IPS DF 19.7 (cell line): ENCODE results near the gene RHBDD1.

Experiments
- DNase-seq: peaks from one replicate; pipeline ENCODE4 v3.0.0-alpha.2; 2013; ENCODE audit warnings: low read depth, low spot score

The RHBDD1 gene

DNA sequence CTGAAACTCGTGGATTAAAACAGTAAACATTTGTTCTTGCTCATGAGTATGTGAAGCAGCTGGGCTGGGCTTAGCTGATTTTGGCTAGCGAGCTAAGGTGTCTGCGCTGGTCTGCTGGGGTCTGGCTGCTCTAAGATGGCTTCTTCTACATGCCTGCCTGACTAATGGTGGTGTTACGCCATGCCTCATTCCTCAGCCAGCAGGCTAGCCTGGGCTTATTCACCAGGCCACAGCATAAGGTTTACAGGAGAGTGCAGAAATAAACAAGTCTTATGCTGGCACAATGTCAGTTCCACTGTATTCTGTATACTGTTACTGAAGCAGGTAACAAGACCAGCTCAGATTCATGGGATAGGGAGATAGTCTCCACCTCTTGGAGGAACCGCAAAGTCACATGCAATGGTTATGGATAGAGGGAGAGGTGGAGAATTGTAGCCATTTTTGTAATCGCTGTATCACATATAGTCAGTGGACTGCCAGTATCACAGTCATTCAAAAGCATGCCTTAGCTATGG lies 80.0 kb downstream of the RHBDD1 start:
- no peak for DNase-seq

DNA sequence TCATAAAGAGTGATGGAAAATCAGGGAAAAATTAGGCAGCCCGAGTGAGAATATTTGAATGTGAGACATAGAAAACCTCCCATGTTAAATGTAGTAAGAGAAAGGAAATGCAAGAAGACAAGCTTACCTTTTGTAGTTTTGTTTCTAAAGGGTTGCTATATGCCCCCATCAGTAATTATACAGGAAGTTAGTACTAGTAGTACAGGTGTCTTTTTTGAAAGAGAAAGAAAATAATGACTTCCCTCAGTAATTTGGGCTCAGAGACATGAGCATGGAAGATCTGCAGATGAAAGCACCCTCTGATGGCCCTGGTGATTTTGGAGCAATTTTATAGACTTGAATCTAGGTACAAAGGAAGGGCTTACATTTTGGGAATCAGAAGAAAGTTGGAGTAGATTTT lies 80.8 kb downstream of the RHBDD1 start:
- DNase-seq = no peak

DNA sequence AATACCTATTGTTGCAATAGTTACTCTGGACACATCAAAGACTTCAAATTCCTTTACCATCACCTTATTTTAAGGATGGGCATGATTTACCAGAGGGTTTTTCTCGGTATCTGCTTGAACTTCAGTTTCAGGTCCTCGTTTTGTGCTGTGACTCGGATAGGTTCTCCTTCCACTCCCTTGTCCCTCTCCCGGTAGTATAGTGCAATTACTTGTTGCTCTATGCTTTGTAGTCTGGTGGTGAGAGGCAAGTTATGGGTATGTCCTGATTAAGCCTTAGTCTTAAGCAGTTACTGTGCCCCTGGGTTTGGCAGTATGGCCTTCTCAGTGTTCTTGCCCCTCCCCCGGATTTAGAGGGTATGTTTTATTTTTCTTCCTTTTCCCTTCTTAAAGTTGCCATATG lies 96.6 kb downstream of the RHBDD1 start:
- DNase-seq = no peak

DNA sequence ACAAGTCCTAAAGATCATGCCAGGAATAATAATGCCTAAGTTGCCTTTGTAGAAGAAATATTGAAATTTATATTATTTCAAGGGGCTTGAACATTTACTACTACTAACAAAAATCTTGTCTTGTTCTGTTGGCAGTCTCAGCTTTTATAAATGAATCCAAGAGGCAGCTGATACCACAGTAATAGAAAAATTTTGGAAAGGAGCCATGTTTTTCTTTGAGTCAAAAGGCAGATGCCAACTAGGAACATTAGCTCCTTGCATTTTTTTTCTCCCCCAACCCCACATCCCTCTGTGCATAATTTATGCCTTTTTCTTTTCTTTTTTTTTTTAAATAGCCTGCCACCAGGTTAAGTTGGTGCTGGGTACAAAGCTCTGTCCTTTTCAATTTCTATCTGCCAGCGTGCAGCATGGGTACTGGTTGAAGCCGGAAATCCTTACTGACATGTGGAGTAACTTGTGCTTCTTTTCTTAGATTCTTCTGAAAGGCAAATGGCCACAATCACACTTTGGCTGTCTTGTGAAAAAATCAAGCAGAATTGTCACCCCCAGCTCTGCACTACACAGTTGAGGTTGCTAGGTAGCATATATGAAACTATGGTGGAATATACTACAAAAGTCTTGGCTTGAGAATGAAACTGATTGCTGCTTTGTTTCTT lies 98.8 kb downstream of the RHBDD1 start:
- no peak for DNase-seq

DNA sequence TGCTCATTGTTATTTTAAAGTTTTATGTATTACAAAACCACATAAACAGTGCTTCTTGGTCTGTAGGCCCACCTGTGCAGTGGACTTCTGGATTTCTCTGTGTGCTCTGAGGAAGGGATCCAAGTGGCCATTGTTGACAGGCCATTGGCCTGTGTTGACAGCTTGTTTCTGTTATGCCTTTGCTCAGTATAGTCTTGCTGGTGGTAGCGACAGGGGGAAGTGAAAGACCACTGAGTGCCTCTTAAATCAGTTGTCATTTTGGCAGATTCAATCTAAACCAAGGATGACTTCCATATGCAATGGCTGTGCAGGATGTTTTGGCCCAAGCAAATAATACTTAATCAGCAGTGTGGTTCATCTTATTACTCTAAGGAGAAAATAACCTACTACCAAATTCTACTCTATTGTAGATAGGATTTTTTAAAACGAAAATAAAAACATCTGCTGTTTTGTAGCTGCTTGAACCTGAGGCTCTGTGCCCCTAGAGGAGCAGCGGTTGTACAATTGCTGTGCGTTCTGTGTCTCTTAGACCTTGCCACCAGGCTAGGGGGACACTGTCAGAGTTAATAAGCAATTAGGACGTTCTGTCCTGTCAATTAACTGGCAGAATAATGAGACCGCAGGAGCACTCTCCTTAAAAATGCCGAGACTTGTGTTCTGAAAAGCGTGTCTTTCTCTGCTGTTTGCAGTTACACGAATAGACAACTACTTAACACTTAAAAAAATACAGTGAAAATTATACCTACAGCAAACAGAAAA lies 108.2 kb downstream of the RHBDD1 start:
- no peak for DNase-seq

DNA sequence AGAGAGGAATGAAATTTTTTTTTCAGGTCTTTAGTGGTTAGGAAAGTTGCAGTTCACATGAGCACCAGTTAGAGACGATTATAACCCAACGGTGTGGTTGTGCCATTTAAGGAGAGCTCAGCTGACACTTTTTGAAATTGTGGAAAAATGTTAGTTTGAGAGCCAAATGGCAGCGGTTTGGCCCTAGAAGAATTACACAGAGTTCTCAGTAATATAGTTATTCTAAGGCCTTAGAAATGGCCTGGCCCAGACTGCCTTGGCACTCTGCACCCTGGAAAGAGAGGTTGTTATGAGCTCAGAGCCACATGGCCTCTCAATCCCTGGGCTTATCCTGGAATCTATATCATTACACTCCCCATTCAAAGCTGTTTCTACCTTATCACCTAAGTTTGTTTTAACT lies 117.4 kb downstream of the RHBDD1 start:
- DNase-seq = no peak

DNA sequence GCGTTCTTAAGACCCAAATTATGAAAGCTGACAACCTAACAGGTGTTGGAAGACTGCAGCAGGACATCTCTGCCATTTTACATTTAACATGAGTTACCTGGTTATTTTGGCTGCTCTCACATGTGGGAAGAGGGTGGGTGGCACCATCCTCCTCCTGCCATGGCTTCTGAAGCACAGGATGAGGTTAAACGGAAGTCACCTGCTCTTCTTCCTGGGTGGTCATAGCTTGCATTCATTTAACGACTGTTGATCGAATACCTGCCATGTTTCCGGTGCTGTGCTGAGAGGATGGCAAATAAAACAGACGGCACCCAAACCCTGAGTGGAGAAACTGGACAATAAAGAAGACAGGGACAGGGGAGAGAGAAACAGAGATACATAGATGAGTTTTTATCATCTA lies 118.0 kb downstream of the RHBDD1 start:
- DNase-seq = no peak

DNA sequence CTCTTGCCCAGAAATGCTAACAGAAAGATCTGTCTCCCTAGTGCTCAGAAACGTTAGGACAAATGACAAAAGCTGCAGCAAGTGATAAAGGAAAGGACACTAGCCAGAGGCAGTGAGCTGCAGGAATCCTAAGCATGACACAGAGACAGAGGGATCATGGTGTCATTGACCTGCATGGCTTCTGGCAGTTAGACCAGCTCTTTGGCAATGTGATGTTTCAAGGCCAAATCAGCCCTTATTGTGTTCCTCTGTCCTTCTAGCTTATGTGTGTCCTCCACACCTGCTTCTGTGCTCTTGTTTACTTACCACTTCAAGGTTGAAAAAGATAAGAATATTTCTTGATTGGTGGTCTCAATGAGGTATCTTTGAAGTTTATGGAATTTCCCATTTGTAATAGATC lies 120.8 kb downstream of the RHBDD1 start:
- DNase-seq = no peak

DNA sequence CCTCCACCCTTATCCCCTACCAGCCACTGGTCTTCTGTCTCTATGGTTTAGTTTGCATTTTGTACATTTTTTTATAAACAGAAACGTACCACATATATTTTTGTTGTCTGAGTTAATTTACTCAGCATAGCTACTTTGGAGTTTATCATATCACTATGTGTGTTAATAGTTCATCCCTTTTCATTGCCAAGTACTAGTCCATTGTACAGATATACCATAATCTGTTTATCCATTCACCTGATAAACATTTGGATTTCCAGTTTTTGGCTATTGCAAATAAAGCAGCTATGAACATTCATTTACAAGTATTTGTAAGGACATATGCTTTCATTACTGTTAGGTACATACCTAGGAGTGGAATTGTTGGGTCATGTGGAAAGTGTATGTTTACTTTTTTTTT lies 123.6 kb downstream of the RHBDD1 start:
- DNase-seq = no peak

DNA sequence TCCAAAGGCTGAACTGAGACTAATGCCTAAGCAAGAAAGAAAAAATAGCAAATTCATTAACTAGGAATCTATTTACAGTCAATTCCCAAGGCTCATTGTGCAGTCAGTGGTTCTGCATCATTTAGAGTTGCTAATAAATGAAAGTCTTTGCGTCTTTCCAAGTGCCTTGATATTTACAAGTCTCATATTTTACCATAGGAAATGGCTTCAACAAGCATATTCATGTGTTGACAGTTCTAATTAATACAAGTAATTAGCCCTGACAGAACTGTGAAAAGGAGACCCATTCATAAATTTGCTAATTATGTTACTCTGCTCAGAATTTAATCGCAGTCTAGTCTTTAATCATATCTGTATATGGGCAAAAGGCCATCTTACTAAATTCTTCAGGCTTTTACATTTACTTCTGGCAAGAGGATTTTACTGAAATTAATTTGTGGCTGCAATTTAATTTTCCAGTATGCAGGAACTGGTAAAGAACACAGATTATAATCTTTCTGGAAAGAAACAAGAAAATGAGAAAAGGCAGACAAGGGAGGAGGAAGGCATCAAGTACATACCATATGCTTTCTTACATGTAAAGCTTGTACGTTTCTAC lies 126.4 kb downstream of the RHBDD1 start:
- DNase-seq = no peak

DNA sequence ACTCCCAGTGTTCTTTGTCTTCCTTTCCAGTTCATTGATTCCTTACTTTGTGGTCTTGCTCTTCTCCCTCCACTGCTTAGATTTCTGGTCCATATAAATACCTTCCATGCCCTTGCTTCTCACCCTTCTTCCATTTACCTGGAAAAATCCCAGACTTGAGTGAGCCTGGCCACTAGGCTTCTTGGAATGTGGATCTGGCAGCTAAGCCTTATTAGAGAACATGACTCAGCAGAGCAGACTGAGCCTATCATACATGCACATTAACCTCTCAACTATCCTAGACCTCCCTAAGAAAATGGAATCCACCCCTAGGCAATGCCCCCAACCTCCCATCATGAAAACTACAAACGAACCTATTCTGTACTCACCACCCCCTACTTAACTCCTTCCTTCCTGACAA lies 127.7 kb downstream of the RHBDD1 start:
- DNase-seq = no peak

DNA sequence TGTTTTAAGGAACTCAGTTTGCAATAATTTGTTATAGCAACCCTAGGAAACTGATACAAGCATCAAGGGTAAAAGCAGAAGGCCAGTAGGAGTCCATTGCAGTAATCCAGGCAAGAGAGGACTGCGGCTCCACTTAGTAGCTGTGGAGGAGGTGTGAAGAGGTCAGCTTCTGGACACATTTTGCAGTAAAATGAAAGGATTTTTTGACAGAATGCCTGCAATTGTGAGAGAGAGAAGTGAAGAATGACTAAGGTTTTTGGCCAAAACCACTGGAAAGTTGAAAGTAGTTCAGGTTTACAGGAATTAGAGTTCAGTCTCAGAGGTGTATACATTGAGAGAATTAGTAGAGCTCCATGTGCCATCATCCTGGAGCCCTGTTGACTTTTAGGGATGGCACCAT lies 129.5 kb downstream of the RHBDD1 start:
- no peak for DNase-seq

DNA sequence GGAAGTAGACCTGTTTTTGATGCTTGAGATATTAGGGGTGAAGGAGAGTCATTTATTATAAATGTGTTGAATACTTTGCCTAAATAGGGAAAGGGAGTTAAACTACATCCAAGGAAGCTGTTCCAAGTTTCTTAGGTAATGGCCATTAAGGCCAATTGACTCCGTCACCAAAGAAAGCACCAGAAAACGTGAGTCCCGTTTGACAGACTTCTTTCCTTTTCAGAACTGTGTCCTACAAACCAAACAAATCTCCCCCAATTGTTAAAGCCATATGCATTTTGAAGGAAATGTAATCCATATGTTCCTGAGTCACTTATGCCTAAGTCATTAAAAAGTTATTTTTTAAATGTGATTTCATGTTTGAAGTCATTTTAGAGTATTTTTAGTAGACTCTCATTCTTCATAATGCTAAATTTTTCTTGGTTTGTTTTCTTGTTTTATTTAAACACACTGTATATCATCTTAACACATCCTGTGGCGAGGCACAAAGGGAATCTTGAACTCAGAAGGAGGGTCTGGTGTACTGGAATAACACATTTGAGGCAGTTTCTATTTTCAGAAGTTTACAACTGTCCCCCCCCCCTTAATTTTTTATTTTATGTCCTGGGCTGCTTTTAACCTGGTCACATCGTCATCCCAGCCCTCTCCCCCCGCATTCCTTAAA lies 133.7 kb downstream of the RHBDD1 start:
- DNase-seq = no peak

DNA sequence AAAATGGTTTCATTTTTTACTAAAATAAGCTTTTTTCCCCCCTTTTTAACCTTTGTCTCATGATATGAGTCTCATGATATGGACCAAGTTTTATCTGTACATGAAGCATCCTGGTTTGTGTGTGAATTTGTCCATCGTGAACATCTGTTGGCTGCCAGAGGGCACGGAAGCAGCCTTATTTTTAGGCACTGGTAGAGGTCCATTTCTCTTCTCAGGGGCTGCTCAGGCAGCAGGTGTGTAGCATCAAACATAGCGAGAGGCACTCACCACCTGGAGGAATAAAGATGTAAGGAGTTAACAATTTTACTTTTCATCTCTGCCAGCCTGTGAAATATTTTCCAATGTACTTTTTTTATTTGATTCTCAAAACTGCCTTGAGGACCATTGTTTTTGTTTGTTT lies 134.5 kb downstream of the RHBDD1 start:
- no peak for DNase-seq

DNA sequence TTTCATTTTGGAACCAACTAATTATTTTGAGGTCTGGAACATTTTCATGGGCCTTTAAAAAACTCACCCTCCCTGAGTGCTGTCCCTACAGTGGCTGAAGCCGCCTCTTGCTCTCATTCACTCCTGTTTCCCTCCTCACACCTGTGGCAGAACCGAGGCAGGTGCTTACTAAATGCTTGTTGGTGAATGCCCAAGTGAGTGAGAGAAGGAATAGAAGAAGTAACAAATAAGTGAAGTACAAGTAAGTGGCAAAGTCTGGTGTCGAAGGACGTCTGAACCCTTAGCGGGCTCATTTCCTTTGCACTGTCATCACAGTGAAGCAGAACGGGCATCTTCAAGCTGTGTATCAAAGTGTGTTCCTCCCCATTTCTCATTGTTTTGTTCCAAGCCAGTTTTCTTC lies 135.2 kb downstream of the RHBDD1 start:
- no peak for DNase-seq

DNA sequence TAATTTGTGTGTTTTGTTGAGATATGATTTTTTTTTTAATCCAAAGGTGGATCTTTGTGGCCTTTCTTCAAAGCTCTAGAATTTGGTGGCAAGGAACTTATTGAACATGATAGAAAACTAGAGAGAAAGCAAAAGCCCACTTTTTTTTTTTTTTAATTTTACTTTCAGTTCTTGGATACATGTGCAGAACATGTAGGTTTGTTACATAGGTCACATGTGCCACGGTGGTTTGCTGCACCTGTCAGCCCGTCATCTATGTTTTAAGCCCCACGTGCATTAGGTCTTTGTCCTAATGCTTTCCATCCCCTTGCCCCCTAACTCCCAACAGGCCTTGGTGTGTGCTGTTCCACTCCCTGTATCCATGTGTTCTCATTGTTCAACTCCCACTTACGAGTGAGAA lies 135.9 kb downstream of the RHBDD1 start:
- DNase-seq = no peak

DNA sequence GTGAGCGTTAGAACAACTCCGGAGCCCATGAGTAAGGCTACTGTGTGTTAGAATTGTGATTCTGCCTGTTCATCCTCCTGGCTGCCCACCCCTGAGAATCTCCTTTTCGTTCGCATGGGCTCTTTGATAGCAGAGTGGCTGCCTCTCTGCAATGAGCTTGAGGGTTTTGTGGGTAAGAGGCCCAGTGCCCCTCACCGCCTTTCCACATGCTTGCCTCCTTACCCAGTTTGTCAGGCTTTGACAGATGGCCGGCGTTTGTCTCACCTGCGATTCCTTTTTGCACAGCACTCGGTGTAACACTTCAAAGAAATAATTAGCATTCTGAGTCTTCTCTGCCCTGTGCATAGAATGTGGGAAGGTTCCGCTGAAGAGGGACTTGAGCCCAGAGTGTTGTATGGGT lies 138.0 kb downstream of the RHBDD1 start:
- DNase-seq = no peak

DNA sequence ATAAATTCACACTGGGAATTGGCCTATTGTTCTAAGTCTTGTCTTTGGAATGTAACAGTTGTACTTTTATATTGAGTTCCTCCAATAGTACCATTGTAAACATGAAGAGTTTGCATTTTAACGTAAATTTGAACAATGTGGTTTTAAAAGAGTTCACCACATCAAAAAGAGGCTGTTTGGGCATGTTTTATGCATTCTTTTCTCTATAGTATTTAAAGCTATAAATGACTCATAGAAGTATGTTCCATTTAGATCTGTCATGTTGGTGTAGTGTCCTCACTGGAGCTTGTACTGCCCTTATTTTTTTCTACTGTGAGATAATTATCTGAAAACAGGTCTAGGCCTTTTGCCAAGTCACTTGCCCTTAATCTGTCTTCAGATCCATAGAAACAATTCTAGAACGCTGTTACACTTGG lies 141.9 kb downstream of the RHBDD1 start:
- DNase-seq = no peak

DNA sequence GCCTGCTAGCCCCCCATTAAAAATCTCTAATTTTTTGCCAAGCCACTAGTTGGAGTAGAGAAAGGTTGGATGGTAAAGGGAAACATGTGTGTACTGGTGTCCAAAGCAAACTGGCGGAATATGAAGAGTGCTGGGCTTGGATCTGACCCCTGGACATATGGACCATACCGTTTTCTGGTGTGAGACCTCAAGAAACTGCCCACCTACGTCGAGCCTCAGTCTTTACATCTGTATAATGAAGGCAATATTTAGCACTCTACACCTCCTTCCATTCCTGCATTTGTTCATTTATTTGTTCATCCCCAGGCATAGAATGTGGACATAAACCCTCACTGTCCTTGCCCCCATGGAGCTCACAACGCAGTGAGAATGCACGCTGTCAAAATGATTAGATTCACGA lies 142.4 kb downstream of the RHBDD1 start:
- no peak for DNase-seq

DNA sequence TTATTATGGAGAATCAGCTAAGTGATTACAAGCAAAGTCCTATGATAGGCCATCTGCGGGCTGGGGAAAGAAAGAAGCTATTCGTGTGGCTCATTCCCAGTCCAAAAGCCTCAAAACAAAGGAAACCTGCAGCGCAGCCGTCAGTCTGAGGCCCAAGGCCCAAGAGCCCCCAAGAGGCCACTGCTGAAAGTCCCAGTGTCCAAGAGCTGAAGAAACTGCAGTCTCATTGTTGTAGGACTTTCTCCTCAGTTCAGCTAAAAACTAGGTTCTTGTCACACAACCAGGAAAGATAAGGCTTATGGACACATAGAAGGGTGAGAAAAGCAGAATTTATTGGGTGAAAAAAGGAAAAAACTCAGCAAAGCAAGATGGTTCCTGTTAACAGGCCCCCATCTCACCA lies 143.2 kb downstream of the RHBDD1 start:
- no peak for DNase-seq

DNA sequence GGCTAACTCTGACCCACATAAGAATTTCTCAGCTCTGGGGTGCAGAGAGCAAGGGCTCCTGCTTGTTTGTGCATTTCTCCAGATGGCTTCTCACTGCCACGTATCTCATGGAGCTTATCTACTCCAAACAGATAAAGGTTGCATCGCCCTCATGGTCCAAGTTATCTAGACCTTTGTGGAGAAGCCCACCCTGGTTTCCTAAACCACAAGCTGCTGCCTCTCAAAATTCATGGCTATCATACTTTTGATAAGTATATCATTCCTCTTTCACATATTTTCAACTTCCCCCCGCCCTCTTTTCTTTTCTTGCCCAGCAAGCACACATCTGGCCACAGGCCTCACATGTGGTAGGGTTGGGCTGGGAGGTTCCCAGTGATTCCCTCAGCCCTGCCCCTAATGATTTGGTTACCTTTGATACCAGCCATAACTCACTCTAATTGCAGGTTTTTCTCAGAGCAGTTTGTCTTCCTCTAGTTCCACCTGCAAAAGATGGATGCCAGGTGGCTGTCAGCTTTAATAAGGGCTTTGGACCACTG lies 146.0 kb downstream of the RHBDD1 start:
- no peak for DNase-seq
